K562 (cell line): ENCODE data around the gene DPEP2NB. TPM values are rescaled to one million over a fixed set of nuclear protein-coding genes. Genes with fewer than 3 reads are reported as not detected.

ENCODE experiments used
- GABPB1 ChIP-seq: sonication (generic); formaldehyde crosslinking; IDR thresholded peaks from 2 replicates; pipeline ENCODE4 v1.8.0; 2022; ENCODE audit warnings: mild to moderate bottlenecking, missing genetic modification reagents
- HNRNPL ChIP-seq: fragments of 200-400 bp; formaldehyde crosslinking; IDR thresholded peaks from 2 replicates; pipeline ENCODE4 v1.6.1; 2017; ENCODE audit warnings: low read depth, mild to moderate bottlenecking, low read length
- JUND ChIP-seq, 2 experiments: IDR thresholded peaks; 2 replicates in 1 of 2; 3 replicates in 1 of 2; pipeline ENCODE4 v1.6.1; 2011; ENCODE audit warnings: borderline replicate concordance in 2 of 2, low read depth in 2 of 2, low read length in 2 of 2, improper control_type of control experiment in 1 of 2, missing biosample characterization in 1 of 2, missing genetic modification characterization in 1 of 2, missing genetic modification reagents in 1 of 2
- POLR2AphosphoS5 ChIP-seq: IDR thresholded peaks from 2 replicates; pipeline ENCODE4 v1.6.1; 2011; ENCODE audit warnings: mild to moderate bottlenecking, low read depth, low read length, moderate library complexity; ENCODE audit not compliant: control insufficient read depth, insufficient read depth
- SIN3A ChIP-seq, 2 experiments: fragments of 150-350 bp in 1 of 2; IDR thresholded peaks; 2 replicates each; pipeline ENCODE4 v1.6.1; 2011 to 2016; ENCODE audit warnings: borderline replicate concordance in 2 of 2, low read depth in 2 of 2, low read length in 2 of 2, mild to moderate bottlenecking in 2 of 2, moderate library complexity in 2 of 2; ENCODE audit not compliant: control insufficient read depth in 1 of 2
- SMARCC2 ChIP-seq: fragments of 450-650 bp; IDR thresholded peaks from 2 replicates; pipeline ENCODE4 v1.6.1; 2017; ENCODE audit warnings: antibody characterized with exemption, moderate library complexity, mild to moderate bottlenecking, low read depth
- ZNF41 ChIP-seq: fragments of 250-450 bp; sonication (Bioruptor Pico); conservative IDR thresholded peaks from 2 replicates; pipeline ENCODE4 v1.4.0; 2020; ENCODE audit warnings: mild to moderate bottlenecking
- polyA plus RNA-seq, 8 experiments: library from polyadenylated mRNA; depleted of rRNA in 4 of 8; stranded (reverse) in 5 of 8; unstranded in 3 of 8; fragments of >200 nt; fragmentation: Nextera tagmentation in 2 of 8; fragmentation: Illumina TruSeq in 1 of 8; extraction: Ambion mirVana in 2 of 8; extraction: Trizol in 1 of 8; gene quantifications; 2 replicates each; pipeline versions ENCODE4 v1.2.1 to v1.2.3, GENCODE V29; 2011 to 2014; ENCODE audit warnings: inconsistent platforms in 1 of 8, missing spikeins in 1 of 8
- total RNA-seq, 7 experiments: library from RNA; depleted of rRNA in 6 of 7; stranded (reverse); fragments of >200 nt in 6 of 7; fragmentation: Illumina TruSeq in 2 of 7; extraction: Trizol in 2 of 7; gene quantifications; 2 replicates each; pipeline versions ENCODE4 v1.2.1 to v1.2.3, GENCODE V29; 2011 to 2021; ENCODE audit warnings: low replicate concordance in 1 of 7
- TF ChIP-seq, protein P1 (sequence below): fragments of 250-450 bp; sonication (Bioruptor Pico); IDR thresholded peaks from 2 replicates; pipeline ENCODE4 v1.4.0; 2020; ENCODE audit warnings: mild to moderate bottlenecking, moderate library complexity
- TF ChIP-seq, protein P2 (sequence below): fragments of 200-800 bp; sonication (Bioruptor generic); IDR thresholded peaks from 2 replicates; pipeline ENCODE4 v1.6.1; 2017; ENCODE audit warnings: missing genetic modification characterization, missing compliant biosample characterization
- TF ChIP-seq, protein P3 (sequence below): fragments of 450-650 bp; formaldehyde crosslinking; IDR thresholded peaks from 2 replicates; pipeline ENCODE4 v1.4.0; 2020; ENCODE audit warnings: mild to moderate bottlenecking, mixed read lengths
- TF ChIP-seq, protein P4 (sequence below): fragments of 450-650 bp; IDR thresholded peaks from 2 replicates; pipeline ENCODE4 v1.7.0; 2016; ENCODE audit warnings: borderline replicate concordance
- TF ChIP-seq, protein P5 (sequence below): fragments of 250-450 bp; sonication (Bioruptor Pico); IDR thresholded peaks from 2 replicates; pipeline ENCODE4 v1.4.0; 2020

The DPEP2NB gene
- total and polyA plus RNA-seq, 9 of the 15 experiments (the other 6 are each of a cell fraction or from before 2014, with no cell fraction given), result not detected

DNA sequence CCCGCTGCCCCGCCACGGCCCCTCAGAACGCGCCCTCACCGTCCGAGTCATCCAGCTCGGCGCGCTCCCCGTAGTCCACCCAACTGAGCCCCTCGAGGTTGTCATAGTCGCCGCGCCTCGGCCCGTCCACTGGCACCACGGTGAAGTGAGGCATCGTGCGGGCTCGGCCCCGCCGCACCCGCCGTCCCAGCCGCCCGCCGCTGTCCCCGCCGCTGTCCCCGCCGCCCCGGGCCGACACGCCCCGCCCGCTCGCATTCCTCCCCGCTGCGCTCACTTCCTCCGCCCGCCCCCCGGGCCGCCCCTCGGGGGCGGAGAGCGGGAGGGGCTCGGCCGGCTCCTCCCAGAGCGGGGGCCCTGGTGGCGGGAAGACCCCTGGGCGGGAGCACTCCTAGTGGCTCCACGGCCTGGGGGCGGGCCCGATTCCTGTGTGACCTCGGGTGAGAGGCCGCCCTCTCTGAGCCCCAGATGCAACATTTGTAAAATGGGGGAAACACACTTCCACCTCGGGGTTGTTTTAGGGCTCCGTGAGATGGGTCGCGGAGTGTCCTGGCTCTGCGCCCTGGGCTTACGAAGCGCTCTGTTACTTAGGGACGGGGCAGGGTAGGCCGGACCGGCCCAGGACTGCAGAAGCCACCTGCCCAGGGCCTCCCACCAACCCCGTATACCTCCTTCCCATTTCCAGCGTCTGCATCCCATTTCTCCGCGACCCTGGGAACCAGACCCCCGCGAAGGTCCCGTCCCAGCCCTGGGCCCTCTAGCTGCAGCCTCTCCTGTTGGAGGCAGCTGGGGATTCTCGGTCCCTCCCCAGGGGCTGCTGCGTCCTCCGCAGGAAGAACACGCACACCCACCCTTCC is 47.1 kb downstream of the DPEP2NB start, which contains the start of gene SLC12A4 (continued):
- TF ChIP-seq SIN3A (IDR thresholded peaks at IDR 0.05; ENCODE audit: borderline replicate concordance in 2 of 2, control insufficient read depth in 1 of 2, low read depth in 2 of 2, low read length in 2 of 2) (no peak; a peak in 1 of 4 replicates), GABPB1 (CRISPR knock-in tag) (peak; percentile 60), HNRNPL (no peak), SMARCC2 (no peak), JUND (IDR thresholded peaks at IDR 0.05; ENCODE audit: borderline replicate concordance, low read depth, low read length) (peak; percentile 85), JUND (tag; IDR thresholded peaks at IDR 0.05; ENCODE audit: borderline replicate concordance, low read depth, low read length) (no peak; the same call in 2 of the 3 replicates), POLR2AphosphoS5 (peak; percentile 63; the same call in 1 of the 2 replicates), ZNF41 (no peak)
- TF ChIP-seq, protein P1, sequence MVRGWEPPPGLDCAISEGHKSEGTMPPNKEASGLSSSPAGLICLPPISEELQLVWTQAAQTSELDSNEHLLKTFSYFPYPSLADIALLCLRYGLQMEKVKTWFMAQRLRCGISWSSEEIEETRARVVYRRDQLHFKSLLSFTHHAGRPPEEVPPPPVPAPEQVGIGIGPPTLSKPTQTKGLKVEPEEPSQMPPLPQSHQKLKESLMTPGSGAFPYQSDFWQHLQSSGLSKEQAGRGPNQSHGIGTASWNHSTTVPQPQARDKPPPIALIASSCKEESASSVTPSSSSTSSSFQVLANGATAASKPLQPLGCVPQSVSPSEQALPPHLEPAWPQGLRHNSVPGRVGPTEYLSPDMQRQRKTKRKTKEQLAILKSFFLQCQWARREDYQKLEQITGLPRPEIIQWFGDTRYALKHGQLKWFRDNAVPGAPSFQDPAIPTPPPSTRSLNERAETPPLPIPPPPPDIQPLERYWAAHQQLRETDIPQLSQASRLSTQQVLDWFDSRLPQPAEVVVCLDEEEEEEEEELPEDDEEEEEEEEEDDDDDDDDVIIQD (CRISPR knock-in tag), result no peak
- TF ChIP-seq, protein P2, sequence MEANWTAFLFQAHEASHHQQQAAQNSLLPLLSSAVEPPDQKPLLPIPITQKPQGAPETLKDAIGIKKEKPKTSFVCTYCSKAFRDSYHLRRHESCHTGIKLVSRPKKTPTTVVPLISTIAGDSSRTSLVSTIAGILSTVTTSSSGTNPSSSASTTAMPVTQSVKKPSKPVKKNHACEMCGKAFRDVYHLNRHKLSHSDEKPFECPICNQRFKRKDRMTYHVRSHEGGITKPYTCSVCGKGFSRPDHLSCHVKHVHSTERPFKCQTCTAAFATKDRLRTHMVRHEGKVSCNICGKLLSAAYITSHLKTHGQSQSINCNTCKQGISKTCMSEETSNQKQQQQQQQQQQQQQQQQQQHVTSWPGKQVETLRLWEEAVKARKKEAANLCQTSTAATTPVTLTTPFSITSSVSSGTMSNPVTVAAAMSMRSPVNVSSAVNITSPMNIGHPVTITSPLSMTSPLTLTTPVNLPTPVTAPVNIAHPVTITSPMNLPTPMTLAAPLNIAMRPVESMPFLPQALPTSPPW (CRISPR knock-in tag), result peak; percentile 97
- TF ChIP-seq, protein P3, sequence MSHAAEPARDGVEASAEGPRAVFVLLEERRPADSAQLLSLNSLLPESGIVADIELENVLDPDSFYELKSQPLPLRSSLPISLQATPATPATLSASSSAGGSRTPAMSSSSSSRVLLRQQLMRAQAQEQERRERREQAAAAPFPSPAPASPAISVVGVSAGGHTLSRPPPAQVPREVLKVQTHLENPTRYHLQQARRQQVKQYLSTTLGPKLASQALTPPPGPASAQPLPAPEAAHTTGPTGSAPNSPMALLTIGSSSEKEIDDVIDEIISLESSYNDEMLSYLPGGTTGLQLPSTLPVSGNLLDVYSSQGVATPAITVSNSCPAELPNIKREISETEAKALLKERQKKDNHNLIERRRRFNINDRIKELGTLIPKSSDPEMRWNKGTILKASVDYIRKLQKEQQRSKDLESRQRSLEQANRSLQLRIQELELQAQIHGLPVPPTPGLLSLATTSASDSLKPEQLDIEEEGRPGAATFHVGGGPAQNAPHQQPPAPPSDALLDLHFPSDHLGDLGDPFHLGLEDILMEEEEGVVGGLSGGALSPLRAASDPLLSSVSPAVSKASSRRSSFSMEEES, result no peak
- TF ChIP-seq, protein P4, sequence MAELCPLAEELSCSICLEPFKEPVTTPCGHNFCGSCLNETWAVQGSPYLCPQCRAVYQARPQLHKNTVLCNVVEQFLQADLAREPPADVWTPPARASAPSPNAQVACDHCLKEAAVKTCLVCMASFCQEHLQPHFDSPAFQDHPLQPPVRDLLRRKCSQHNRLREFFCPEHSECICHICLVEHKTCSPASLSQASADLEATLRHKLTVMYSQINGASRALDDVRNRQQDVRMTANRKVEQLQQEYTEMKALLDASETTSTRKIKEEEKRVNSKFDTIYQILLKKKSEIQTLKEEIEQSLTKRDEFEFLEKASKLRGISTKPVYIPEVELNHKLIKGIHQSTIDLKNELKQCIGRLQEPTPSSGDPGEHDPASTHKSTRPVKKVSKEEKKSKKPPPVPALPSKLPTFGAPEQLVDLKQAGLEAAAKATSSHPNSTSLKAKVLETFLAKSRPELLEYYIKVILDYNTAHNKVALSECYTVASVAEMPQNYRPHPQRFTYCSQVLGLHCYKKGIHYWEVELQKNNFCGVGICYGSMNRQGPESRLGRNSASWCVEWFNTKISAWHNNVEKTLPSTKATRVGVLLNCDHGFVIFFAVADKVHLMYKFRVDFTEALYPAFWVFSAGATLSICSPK, result no peak
- TF ChIP-seq, protein P5, sequence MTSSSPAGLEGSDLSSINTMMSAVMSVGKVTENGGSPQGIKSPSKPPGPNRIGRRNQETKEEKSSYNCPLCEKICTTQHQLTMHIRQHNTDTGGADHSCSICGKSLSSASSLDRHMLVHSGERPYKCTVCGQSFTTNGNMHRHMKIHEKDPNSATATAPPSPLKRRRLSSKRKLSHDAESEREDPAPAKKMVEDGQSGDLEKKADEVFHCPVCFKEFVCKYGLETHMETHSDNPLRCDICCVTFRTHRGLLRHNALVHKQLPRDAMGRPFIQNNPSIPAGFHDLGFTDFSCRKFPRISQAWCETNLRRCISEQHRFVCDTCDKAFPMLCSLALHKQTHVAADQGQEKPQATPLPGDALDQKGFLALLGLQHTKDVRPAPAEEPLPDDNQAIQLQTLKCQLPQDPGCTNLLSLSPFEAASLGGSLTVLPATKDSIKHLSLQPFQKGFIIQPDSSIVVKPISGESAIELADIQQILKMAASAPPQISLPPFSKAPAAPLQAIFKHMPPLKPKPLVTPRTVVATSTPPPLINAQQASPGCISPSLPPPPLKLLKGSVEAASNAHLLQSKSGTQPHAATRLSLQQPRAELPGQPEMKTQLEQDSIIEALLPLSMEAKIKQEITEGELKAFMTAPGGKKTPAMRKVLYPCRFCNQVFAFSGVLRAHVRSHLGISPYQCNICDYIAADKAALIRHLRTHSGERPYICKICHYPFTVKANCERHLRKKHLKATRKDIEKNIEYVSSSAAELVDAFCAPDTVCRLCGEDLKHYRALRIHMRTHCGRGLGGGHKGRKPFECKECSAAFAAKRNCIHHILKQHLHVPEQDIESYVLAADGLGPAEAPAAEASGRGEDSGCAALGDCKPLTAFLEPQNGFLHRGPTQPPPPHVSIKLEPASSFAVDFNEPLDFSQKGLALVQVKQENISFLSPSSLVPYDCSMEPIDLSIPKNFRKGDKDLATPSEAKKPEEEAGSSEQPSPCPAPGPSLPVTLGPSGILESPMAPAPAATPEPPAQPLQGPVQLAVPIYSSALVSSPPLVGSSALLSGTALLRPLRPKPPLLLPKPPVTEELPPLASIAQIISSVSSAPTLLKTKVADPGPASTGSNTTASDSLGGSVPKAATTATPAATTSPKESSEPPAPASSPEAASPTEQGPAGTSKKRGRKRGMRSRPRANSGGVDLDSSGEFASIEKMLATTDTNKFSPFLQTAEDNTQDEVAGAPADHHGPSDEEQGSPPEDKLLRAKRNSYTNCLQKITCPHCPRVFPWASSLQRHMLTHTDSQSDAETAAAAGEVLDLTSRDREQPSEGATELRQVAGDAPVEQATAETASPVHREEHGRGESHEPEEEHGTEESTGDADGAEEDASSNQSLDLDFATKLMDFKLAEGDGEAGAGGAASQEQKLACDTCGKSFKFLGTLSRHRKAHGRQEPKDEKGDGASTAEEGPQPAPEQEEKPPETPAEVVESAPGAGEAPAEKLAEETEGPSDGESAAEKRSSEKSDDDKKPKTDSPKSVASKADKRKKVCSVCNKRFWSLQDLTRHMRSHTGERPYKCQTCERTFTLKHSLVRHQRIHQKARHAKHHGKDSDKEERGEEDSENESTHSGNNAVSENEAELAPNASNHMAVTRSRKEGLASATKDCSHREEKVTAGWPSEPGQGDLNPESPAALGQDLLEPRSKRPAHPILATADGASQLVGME (CRISPR knock-in tag), result no peak
